ENCODE measurements around the gene SEMA7A.

SEMA7A gene

DNA sequence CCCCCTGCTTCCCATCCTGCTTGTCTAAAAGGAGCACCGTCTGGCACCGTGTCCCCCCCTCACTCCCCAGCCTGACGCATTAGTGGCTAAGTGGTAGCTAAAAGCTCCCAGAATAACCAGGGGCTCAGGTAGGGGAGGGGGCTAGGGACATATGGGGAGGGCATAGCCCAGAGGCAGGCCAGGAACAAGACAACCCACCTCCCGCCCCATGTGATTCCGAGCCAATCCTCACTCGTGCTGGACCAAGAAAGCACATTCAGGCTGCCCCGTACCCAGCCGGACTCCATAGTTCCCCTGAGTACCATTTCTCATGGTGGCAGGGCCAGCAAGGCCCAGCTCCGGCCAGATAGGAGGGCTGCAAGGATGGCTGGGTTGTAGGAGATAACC is 11.5 kb downstream of the SEMA7A start:
- Histone ChIP-seq H2AFZ (ENCODE audit: low read length) (no peak overlapping the region), H3F3A (ENCODE audit: insufficient read depth, low read length) (peaks cover 3% of the 10 kb centered on the region; the same call in 1 of the 2 replicates), H3K36me3 (replicated peaks; ENCODE audit: insufficient read depth, low read length) (no peaks in the 10 kb centered on the region), H3K4me2 (ENCODE audit: low read depth, low read length) (no peak overlapping the region), H3K9me2 (replicated peaks; ENCODE audit: insufficient read depth, low read length) (no peaks in the 10 kb centered on the region), H3K79me2 (ENCODE audit: low read length) (peaks cover 58% of the 10 kb centered on the region), H3K27ac (ENCODE audit: low read length) (no peak overlapping the region), H3K4me3 (ENCODE audit: low read length) (no peak overlapping the region), H4K20me1 (ENCODE audit: insufficient read depth, low read length) (no peaks in the 10 kb centered on the region), H3K9ac (ENCODE audit: low read length) (no peak overlapping the region), H3K9me3 (replicated peaks; ENCODE audit: insufficient read depth, low read length) (no peaks in the 10 kb centered on the region), H3K27me3 (replicated peaks; ENCODE audit: insufficient read depth, low read length) (no peaks in the 10 kb centered on the region), H3K4me1 (ENCODE audit: low read length) (peaks cover 15% of the 10 kb centered on the region)
- TF ChIP-seq CTCF (IDR thresholded peaks at IDR 0.05; ENCODE audit: low read length) (no peak), EZH2 (optimal IDR thresholded peaks at IDR 0.05; ENCODE audit: low read depth, low read length) (no peak), EZH2phosphoT487 (IDR thresholded peaks at IDR 0.05; ENCODE audit: low read length) (no peak)
- DNase-seq: no peak

DNA sequence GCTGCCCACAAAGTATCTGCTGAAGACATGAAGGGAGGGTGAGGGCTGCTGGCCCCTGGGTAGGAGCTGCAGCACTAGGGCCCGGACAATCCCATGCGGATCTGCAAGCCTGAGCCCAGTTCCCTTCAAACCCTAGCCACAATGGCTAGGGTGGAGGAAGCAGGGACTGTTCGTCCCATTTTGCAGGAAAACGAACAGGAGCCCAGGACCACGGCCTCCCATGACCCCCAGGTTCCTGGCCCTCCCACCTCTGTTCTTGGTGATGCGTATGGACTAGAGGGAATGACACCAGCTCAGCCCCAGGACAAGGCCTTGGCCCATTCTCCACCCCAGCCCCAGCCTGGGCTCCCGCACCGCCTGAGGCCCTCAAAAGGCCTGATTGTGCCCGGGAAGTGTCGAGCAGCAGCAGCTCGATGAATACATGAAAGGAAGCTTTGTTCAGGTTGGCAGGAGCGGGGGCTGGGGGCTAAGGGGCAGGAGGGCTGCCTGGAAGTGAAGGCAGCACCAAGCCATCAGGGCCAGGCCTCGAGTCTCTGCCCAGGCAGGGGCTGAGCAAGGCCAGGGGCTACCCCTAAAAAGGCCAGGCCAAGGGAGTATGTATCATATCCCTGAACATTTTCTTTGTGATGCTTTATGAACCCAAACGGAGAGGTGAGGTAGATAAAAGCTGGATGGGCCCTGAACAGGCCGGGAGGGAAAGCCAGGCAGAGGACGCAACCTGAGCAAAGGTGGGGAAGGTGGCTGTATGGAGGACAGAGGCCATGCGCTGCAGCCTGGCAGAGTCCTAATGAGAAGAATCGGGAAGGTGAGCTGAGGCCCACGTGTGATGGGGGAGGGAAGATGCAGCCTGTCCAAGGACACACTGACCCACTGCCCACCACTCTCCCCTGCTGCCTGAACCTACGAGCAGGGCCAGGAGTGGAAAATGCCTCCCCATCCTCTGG is 12.2 kb downstream of the SEMA7A start:
- Histone ChIP-seq H3K4me3 (ENCODE audit: low read length) (no peak overlapping the region), H3K27ac (ENCODE audit: low read length) (no peak overlapping the region), H2AFZ (ENCODE audit: low read length) (no peak overlapping the region), H3K79me2 (ENCODE audit: low read length) (peaks cover 53% of the 10 kb centered on the region), H3K27me3 (replicated peaks; ENCODE audit: insufficient read depth, low read length) (no peaks in the 10 kb centered on the region), H3K36me3 (replicated peaks; ENCODE audit: insufficient read depth, low read length) (no peaks in the 10 kb centered on the region), H4K20me1 (ENCODE audit: insufficient read depth, low read length) (no peaks in the 10 kb centered on the region), H3F3A (ENCODE audit: insufficient read depth, low read length) (peaks cover 3% of the 10 kb centered on the region; the same call in 1 of the 2 replicates), H3K4me1 (ENCODE audit: low read length) (peaks cover 15% of the 10 kb centered on the region), H3K9ac (ENCODE audit: low read length) (no peak overlapping the region), H3K4me2 (ENCODE audit: low read depth, low read length) (no peak overlapping the region), H3K9me2 (replicated peaks; ENCODE audit: insufficient read depth, low read length) (no peaks in the 10 kb centered on the region), H3K9me3 (replicated peaks; ENCODE audit: insufficient read depth, low read length) (no peaks in the 10 kb centered on the region)
- TF ChIP-seq EZH2phosphoT487 (IDR thresholded peaks at IDR 0.05; ENCODE audit: low read length): no peak
- no peak for TF ChIP-seq CTCF (IDR thresholded peaks at IDR 0.05; ENCODE audit: low read length)
- TF ChIP-seq EZH2 (optimal IDR thresholded peaks at IDR 0.05; ENCODE audit: low read depth, low read length): no peak
- no peak for DNase-seq

DNA sequence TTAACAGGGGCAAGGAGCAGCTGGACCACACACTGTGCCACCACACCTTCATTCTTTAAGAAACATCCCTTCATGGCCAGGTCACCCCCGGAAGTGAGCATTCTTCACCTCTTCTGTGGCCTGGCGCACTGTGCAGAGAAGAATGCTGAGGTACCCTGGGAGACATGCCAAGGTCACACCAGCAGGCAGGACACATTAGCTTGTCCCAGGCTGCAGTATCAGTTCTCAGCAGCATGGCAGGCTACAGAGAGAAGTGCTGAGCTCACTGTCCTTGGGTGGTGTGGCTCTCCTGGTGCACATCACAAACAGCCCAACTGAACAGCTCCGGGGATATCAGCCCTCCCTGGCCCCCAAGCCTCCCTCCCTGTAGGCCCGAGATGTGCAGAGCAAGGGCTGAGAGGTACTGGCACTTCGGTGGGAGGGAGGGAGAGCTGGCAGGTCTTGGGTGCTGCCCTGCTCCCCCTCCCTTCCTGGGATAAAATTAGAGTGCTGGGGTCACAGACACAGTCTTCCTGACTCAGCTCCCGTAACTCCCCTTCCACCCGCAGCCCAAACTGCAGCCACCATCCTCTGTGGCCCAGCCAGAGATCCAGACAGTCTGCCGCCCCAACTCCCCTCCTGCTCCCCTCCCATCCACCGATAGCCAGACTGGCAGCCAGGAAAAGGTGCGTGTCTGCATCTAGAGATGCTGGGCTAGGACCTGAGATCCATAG is 13.4 kb downstream of the SEMA7A start:
- Histone ChIP-seq H3K27ac (ENCODE audit: low read length) (no peak overlapping the region; the same call in 1 of the 2 replicates), H3K4me1 (ENCODE audit: low read length) (peaks cover 15% of the 10 kb centered on the region), H3K27me3 (replicated peaks; ENCODE audit: insufficient read depth, low read length) (no peaks in the 10 kb centered on the region), H3K79me2 (ENCODE audit: low read length) (peaks cover 51% of the 10 kb centered on the region), H3K9ac (ENCODE audit: low read length) (0 out of 2 replicates have a peak overlapping the region, but pooled peaks have one; percentile 8), H3K4me2 (ENCODE audit: low read depth, low read length) (no peak overlapping the region), H4K20me1 (ENCODE audit: insufficient read depth, low read length) (no peaks in the 10 kb centered on the region), H3K4me3 (ENCODE audit: low read length) (no peak overlapping the region), H3F3A (ENCODE audit: insufficient read depth, low read length) (peaks cover 3% of the 10 kb centered on the region; the same call in 1 of the 2 replicates), H3K9me2 (replicated peaks; ENCODE audit: insufficient read depth, low read length) (no peaks in the 10 kb centered on the region), H3K36me3 (replicated peaks; ENCODE audit: insufficient read depth, low read length) (no peaks in the 10 kb centered on the region), H3K9me3 (replicated peaks; ENCODE audit: insufficient read depth, low read length) (no peaks in the 10 kb centered on the region), H2AFZ (ENCODE audit: low read length) (no peak overlapping the region)
- DNase-seq: peak; percentile 33
- no peak for TF ChIP-seq CTCF (IDR thresholded peaks at IDR 0.05; ENCODE audit: low read length)
- no peak for TF ChIP-seq EZH2phosphoT487 (IDR thresholded peaks at IDR 0.05; ENCODE audit: low read length)
- no peak for TF ChIP-seq EZH2 (optimal IDR thresholded peaks at IDR 0.05; ENCODE audit: low read depth, low read length)
